Activated CD4-positive, alpha-beta memory T cell treated with anti-CD3 and anti-CD28 coated beads for 36 hours (primary cell): ENCODE results near the gene POT1. TPM values are rescaled to one million over a fixed set of nuclear protein-coding genes. Genes with fewer than 3 reads are reported as not detected.
"Not testable (repeated sequence)": the region's sequence is repeated elsewhere in the genome, so short reads cannot be mapped to it uniquely, and the experiment has no call there.

Source experiments
- CTCF ChIA-PET: fragments of 350-600 bp; sonication (Branson Sonifier 250); formaldehyde crosslinking; loops from one replicate; lab custom pipeline; 2021; ENCODE audit warnings: antibody characterized with exemption, inconsistent platforms; lab: Charles Lee
- POLR2A ChIA-PET: fragments of 350-600 bp; sonication (Branson Sonifier 250); formaldehyde crosslinking; loops from one replicate; lab custom pipeline; 2021; ENCODE audit warnings: antibody characterized with exemption; lab: Charles Lee
- DNase-seq: peaks from one replicate; pipeline ENCODE4 v3.0.0-alpha.2; 2020
- H3K27ac Mint-ChIP-seq: one replicate; pipeline ENCODE4 v1.8.0; 2021; ENCODE audit warnings: mixed read lengths
- H3K27me3 Mint-ChIP-seq: one replicate; pipeline ENCODE4 v1.8.0; 2021; ENCODE audit warnings: mixed read lengths
- H3K36me3 Mint-ChIP-seq: one replicate; pipeline ENCODE4 v1.8.0; 2021; ENCODE audit warnings: mixed read lengths
- H3K4me1 Mint-ChIP-seq: one replicate; pipeline ENCODE4 v1.8.0; 2021; ENCODE audit warnings: low read depth, mixed read lengths
- H3K4me3 Mint-ChIP-seq: one replicate; pipeline ENCODE4 v1.8.0; 2021; ENCODE audit warnings: mild to moderate bottlenecking, mixed read lengths
- H3K9me3 Mint-ChIP-seq: one replicate; pipeline ENCODE4 v1.8.0; 2021; ENCODE audit warnings: mixed read lengths
- intact Hi-C: fragments of 100-400 bp; cut with micrococcal nuclease; formaldehyde crosslinking; loops from one replicate; pipeline ENCODE4 v1.15.1; 2023
- total RNA-seq, 2 experiments: library from RNA; stranded (reverse); gene quantifications; one replicate each; pipeline ENCODE4 v1.2.3, GENCODE V29; 2021

The POT1 gene
- 10 to 100 TPM; 32.7 to 32.8 TPM for total RNA-seq

DNA sequence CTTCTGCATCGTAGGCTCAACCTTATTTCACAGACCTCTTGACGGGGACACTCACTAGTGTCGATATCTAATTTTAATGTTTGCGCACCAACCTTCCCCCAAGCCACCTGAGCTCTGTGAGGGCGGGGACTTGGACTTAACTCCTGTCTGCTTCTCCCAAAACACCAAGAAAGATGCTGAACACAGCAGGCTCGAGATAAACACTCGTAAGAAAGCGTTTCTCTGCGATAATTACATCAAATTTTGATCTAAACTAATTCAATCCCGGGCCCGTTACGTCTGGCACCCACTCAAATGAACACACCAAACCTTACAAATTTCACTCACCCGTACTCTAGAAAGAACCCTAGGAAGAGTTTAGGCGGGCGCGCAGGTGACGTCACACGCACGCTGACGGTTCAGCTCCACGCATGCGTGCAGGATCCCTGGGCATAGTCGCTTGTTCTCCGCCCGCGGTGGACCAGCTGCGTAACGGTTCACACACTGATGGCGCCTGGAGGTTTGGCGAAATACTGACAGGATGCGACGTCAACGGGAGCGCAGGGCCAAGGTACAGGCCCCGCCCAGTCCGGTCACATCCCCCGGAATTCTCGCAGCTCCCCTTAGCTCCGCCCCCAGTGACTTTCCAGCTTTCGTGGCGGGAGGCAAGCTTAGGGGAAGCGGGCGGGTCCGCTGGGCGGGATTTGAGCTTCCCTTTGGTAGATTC is at the start of gene POT1:
Gene POT1, minus strand, starts transcription at position 359 of the 706 bp plus-strand sequence. CDS start 32,652 bp downstream, outside the sequence.
- POLR2A ChIA-PET = interaction anchor here (0.7 to 1.2 kb wide), 2 partner anchors 14 to 53 kb away, joined by 3 to 4 read pairs; no protein-coding TSS in a partner anchor
- no peaks in the 10 kb centered on the region for H3K27me3 Mint-ChIP-seq

DNA sequence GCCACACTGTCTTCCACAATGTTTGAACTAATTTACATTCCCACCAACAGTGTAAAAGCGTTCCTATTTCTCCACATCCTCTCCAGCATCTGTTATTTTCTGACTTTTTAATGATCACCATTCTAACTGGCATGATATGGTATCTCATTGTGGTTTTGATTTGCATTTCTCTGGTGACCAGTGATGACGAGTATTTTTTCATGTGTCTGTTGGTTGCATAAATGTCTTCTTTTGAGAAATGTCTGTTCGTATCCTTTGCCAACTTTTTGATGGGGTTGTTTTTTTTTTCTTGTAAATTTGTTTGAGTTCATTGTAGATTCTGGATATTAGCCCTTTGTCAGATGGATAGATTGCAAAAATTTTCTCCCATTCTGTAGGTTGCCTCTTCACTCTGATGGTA is 45.5 kb upstream of the POT1 start:
- DNase-seq, H3K4me1 Mint-ChIP-seq, H3K27me3 Mint-ChIP-seq, H3K27ac Mint-ChIP-seq, H3K9me3 Mint-ChIP-seq, H3K4me3 Mint-ChIP-seq, intact Hi-C loops, CTCF ChIA-PET, POLR2A ChIA-PET, H3K36me3 Mint-ChIP-seq: not testable (repeated sequence)

More for the DNA sequence above, at the start of gene POT1:
- Mint-ChIP-seq H3K4me1 (peaks cover 48% of the 10 kb centered on the region), H3K9me3 (no peaks in the 10 kb centered on the region), H3K36me3 (peaks cover 22% of the 10 kb centered on the region), H3K4me3 (peak within 1 kb of the TSS; percentile 89), H3K27ac (peak within 1 kb of the TSS; percentile 89)
- intact Hi-C loops = loop anchor here (1.0 to 10.0 kb wide), 2 partner anchors 1182 to 1375 kb away; partner anchors contain the start of gene NDUFA5
- CTCF ChIA-PET = interaction anchor here (0.6 to 1.5 kb wide), 3 partner anchors 74 to 1305 kb away, joined by 3 to 4 read pairs (median 3); partner anchors contain the start of gene GPR37
- DNase-seq = peak; percentile 99

DNA sequence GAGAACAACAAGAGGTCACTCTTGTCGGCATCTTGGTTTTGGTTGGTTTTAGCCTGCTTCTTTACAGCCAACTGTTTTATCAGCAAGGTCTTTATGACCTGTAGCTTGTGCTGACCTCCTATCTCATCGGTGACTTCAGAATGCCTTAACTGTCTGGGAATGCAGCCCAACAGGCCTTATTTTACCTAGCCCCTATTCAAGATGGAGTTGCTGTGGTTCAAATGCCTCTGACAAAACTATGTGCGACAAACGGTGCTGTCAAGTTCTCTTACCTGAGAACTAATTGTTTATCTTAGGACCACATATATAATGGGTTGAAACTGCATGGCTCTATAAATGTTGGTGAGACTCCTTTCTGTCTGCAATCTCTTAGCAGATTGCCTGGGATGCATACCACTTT is 35.9 kb upstream of the POT1 start:
- no peaks in the 10 kb centered on the region for H3K36me3 Mint-ChIP-seq
- ChIA-PET POLR2A (no interaction called here), CTCF (no interaction called here)
- no peaks in the 10 kb centered on the region for H3K4me1 Mint-ChIP-seq
- H3K27ac Mint-ChIP-seq = no peak overlapping the region
- H3K9me3 Mint-ChIP-seq = no peaks in the 10 kb centered on the region
- no peak overlapping the region for H3K4me3 Mint-ChIP-seq
- DNase-seq = no peak
- intact Hi-C loops = no loop called here
- H3K27me3 Mint-ChIP-seq = no peaks in the 10 kb centered on the region

DNA sequence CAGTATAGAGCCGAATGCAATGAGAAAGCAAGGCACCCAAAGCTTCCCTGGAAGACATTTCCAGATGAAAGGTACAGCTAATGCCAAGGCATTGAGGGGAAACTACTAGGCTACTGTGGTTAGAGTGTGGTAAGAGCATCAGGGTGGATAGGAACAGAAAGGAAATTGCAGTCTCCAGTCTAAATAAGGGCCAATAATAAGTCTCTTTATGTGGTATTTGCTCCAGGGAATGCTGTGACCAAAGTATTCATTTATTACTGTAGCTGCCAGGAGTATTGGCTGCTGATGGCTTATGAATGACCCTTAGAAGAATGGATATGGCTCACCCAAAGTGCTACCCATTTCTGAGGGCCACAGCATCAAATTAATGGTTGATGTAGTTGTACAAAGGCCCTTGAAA is 30.1 kb upstream of the POT1 start:
- H3K4me3 Mint-ChIP-seq = no peak overlapping the region
- no peak for DNase-seq
- POLR2A ChIA-PET = no interaction called here
- CTCF ChIA-PET = interaction anchor here (0.6 kb wide), 1 partner anchor 24 kb away, joined by 3 read pairs; no protein-coding TSS in a partner anchor
- peaks cover 3% of the 10 kb centered on the region for H3K4me1 Mint-ChIP-seq
- intact Hi-C loops = no loop called here
- peaks cover 5% of the 10 kb centered on the region for H3K36me3 Mint-ChIP-seq
- H3K9me3 Mint-ChIP-seq = peaks cover 14% of the 10 kb centered on the region
- H3K27me3 Mint-ChIP-seq = no peaks in the 10 kb centered on the region
- no peak overlapping the region for H3K27ac Mint-ChIP-seq

DNA sequence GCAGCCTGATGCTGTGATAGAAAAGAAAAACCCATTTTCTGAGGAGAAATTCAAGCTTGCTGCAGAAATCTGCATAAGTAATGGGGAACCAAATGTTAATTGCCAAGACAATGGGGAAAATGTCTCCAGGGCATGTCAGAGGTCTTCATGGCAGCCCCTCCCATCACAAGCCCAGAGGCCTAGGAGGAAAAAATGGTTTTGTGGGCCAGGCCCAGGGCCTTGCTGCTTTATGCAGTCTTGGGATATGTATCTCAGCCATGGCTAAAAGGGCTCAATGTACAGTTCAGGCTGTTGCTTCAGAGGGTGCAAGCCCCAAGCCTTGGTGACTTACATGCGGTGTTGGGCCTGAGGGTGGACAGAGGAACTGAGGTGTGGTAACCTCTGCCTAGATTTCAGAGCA is 28.3 kb upstream of the POT1 start:
- H3K36me3 Mint-ChIP-seq, H3K27ac Mint-ChIP-seq, H3K4me3 Mint-ChIP-seq, CTCF ChIA-PET, H3K4me1 Mint-ChIP-seq, H3K27me3 Mint-ChIP-seq, POLR2A ChIA-PET, intact Hi-C loops, DNase-seq: not testable (repeated sequence)
- peaks cover 14% of the 10 kb centered on the region for H3K9me3 Mint-ChIP-seq

- intact Hi-C loops = no loop called here
- no peak overlapping the region for H3K4me3 Mint-ChIP-seq
- POLR2A ChIA-PET = no interaction called here
Observed at GRCh38 chr7:124956160-124956559, 26.5 kb upstream of the POT1 start.

DNA sequence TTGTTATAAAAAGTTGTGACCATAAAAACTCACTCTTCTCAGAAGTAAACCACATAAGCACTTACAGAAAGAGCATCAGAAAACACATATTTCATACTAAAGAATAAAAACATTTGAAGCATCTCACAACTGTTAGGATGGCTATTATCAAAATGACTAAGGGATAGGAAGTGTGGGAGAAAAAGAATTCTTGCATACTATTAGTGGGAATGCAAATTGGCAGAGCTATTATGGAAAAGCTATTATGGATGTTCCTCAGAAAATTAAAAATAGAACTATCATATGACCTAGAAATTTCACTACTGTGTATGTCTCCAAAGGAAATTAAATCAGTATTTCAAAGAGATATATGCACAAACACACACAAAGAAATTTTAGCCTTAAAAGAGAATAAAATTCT is 25.2 kb upstream of the POT1 start:
- H3K36me3 Mint-ChIP-seq = peaks cover 5% of the 10 kb centered on the region
- CTCF ChIA-PET = no interaction called here

More at GRCh38 chr7:124956160-124956559, 26.5 kb upstream of the POT1 start:
- Mint-ChIP-seq H3K36me3 (peaks cover 5% of the 10 kb centered on the region), H3K4me1 (peaks cover 3% of the 10 kb centered on the region), H3K27ac (no peak overlapping the region), H3K9me3 (peaks cover 14% of the 10 kb centered on the region), H3K27me3 (no peaks in the 10 kb centered on the region)
- DNase-seq = no peak
- CTCF ChIA-PET = no interaction called here

GRCh38 chr7:124945680-124946079 is 16.1 kb upstream of the POT1 start:
- intact Hi-C loops = no loop called here
- CTCF ChIA-PET = no interaction called here

More for the DNA sequence above, 25.2 kb upstream of the POT1 start:
- peaks cover 3% of the 10 kb centered on the region for H3K4me1 Mint-ChIP-seq
- DNase-seq = no peak
- intact Hi-C loops = no loop called here
- peaks cover 14% of the 10 kb centered on the region for H3K9me3 Mint-ChIP-seq
- no peak overlapping the region for H3K4me3 Mint-ChIP-seq
- H3K27me3 Mint-ChIP-seq = no peaks in the 10 kb centered on the region
- POLR2A ChIA-PET = no interaction called here
- H3K27ac Mint-ChIP-seq = no peak overlapping the region

GRCh38 chr7:124943472-124943871 is 13.8 kb upstream of the POT1 start:
- no peak for DNase-seq
- H3K4me1 Mint-ChIP-seq = peaks cover 6% of the 10 kb centered on the region
- H3K27ac Mint-ChIP-seq = no peak overlapping the region
- no peak overlapping the region for H3K4me3 Mint-ChIP-seq
- ChIA-PET POLR2A (no interaction called here), CTCF (no interaction called here)
- peaks cover 10% of the 10 kb centered on the region for H3K36me3 Mint-ChIP-seq
- peaks cover 4% of the 10 kb centered on the region for H3K9me3 Mint-ChIP-seq
- peaks cover 19% of the 10 kb centered on the region for H3K27me3 Mint-ChIP-seq
- intact Hi-C loops = no loop called here

More at GRCh38 chr7:124945680-124946079, 16.1 kb upstream of the POT1 start:
- Mint-ChIP-seq H3K4me1 (peaks cover 6% of the 10 kb centered on the region), H3K27me3 (peaks cover 19% of the 10 kb centered on the region), H3K4me3 (no peak overlapping the region), H3K27ac (no peak overlapping the region), H3K9me3 (peaks cover 4% of the 10 kb centered on the region), H3K36me3 (peaks cover 10% of the 10 kb centered on the region)
- DNase-seq = no peak
- POLR2A ChIA-PET = no interaction called here

- peaks cover 8% of the 10 kb centered on the region for H3K36me3 Mint-ChIP-seq
- no peak for DNase-seq
- peaks cover 4% of the 10 kb centered on the region for H3K9me3 Mint-ChIP-seq
- ChIA-PET POLR2A (no interaction called here), CTCF (no interaction called here)
- no peak overlapping the region for H3K27ac Mint-ChIP-seq
- H3K4me1 Mint-ChIP-seq = peaks cover 6% of the 10 kb centered on the region
- H3K27me3 Mint-ChIP-seq = peaks cover 19% of the 10 kb centered on the region
- H3K4me3 Mint-ChIP-seq = no peak overlapping the region
- intact Hi-C loops = no loop called here
Observed at GRCh38 chr7:124942399-124942798, 12.8 kb upstream of the POT1 start.

- Mint-ChIP-seq H3K27me3 (peaks cover 4% of the 10 kb centered on the region), H3K4me1 (peaks cover 6% of the 10 kb centered on the region), H3K4me3 (no peak overlapping the region), H3K9me3 (no peaks in the 10 kb centered on the region), H3K27ac (no peak overlapping the region), H3K36me3 (peaks cover 4% of the 10 kb centered on the region)
- POLR2A ChIA-PET = no interaction called here
- DNase-seq = no peak
- CTCF ChIA-PET = no interaction called here
- intact Hi-C loops = no loop called here
Observed at GRCh38 chr7:124940306-124940705, 10.7 kb upstream of the POT1 start.

- Mint-ChIP-seq H3K9me3 (no peaks in the 10 kb centered on the region), H3K27me3 (no peaks in the 10 kb centered on the region), H3K4me3 (no peak overlapping the region), H3K27ac (no peak overlapping the region), H3K36me3 (peaks cover 4% of the 10 kb centered on the region), H3K4me1 (peaks cover 6% of the 10 kb centered on the region)
- intact Hi-C loops = no loop called here
- POLR2A ChIA-PET = no interaction called here
- CTCF ChIA-PET = no interaction called here
- no peak for DNase-seq
Observed at GRCh38 chr7:124938128-124938527, 8.5 kb upstream of the POT1 start.

GRCh38 chr7:124937076-124937475 is 7.5 kb upstream of the POT1 start:
- H3K27me3 Mint-ChIP-seq = no peaks in the 10 kb centered on the region
- no peak overlapping the region for H3K27ac Mint-ChIP-seq
- intact Hi-C loops = no loop called here
- peaks cover 6% of the 10 kb centered on the region for H3K4me1 Mint-ChIP-seq
- DNase-seq = no peak
- no peak overlapping the region for H3K4me3 Mint-ChIP-seq
- POLR2A ChIA-PET = no interaction called here
- CTCF ChIA-PET = no interaction called here
- no peaks in the 10 kb centered on the region for H3K9me3 Mint-ChIP-seq
- peaks cover 4% of the 10 kb centered on the region for H3K36me3 Mint-ChIP-seq
